Lower leg skin (tissue), 4 donors: ENCODE results near the gene LRRC39. TPM values are rescaled to one million over a fixed set of nuclear protein-coding genes. Genes with fewer than 3 reads are reported as not detected.

Source experiments
- DNase-seq, 2 donors: peaks; one replicate each; pipeline ENCODE4 v3.0.0-alpha.2; 2019; ENCODE audit warnings: low spot score in 2 of 2
- H3K4me3 ChIP-seq: fragments of 200-600 bp; sonication (generic); 2 replicates; pipeline ENCODE4 v1.5.1; 2017; ENCODE audit warnings: mild to moderate bottlenecking, low read depth; ENCODE audit not compliant: poor library complexity, severe bottlenecking
- POLR2A ChIP-seq, 2 donors: fragments of 450-650 bp; IDR thresholded peaks; one replicate each; pipeline ENCODE4 v1.6.1; 2016 to 2017; ENCODE audit warnings: antibody characterized with exemption in 2 of 2, mild to moderate bottlenecking in 1 of 2, moderate library complexity in 1 of 2
- WGBS, 2 donors: methylation state at CpG; one replicate each; pipeline ENCODE4 v1.1.5; 2018; 5-methylcytosine and 5-hydroxymethylcytosine counted together
- intact Hi-C: fragments of 100-400 bp; cut with DNase I; formaldehyde crosslinking; loops from one replicate; pipeline ENCODE4 v1.15.0; 2023; ENCODE audit warnings: low total_unique reads
- total RNA-seq, 4 donors: library from RNA; depleted of rRNA; stranded (reverse); fragments of >200 nt; gene quantifications; one replicate each; pipeline ENCODE4 v1.1.0, GENCODE V29; 2016
- TF ChIP-seq, protein P1 (sequence below), 3 donors: fragments of 450-650 bp; IDR thresholded peaks; one replicate each; pipeline ENCODE4 v1.5.1; 2016; ENCODE audit warnings: antibody characterized with exemption in 3 of 3, mild to moderate bottlenecking in 3 of 3, moderate library complexity in 2 of 3

The LRRC39 gene
- total RNA-seq, 4 donors from 2014 or later = 1.2 to 1.6 (median 1.2) TPM; not detected in 1

DNA sequence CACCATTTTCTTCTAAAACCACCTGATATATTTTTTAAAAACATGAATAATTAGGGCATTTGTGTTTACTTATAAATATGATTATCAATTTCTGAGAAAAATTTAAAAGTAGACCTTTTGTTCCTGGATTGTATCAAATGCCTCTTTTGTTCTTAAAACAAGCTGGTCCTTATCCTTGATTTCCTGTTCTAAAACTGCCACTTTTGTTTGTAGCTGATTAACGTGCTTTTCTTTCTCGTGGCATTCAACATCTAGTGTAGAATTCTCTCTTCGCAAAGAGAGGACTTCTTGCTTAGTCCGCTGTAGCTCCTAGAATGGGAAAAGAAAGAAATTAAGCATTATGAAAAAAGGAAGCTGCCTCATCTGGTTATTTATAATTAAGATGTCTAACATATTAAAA, 70.4 kb downstream of the LRRC39 start:
- intact Hi-C loops = no loop called here
- H3K4me3 ChIP-seq = no peak overlapping the region
- TF ChIP-seq, protein P1, sequence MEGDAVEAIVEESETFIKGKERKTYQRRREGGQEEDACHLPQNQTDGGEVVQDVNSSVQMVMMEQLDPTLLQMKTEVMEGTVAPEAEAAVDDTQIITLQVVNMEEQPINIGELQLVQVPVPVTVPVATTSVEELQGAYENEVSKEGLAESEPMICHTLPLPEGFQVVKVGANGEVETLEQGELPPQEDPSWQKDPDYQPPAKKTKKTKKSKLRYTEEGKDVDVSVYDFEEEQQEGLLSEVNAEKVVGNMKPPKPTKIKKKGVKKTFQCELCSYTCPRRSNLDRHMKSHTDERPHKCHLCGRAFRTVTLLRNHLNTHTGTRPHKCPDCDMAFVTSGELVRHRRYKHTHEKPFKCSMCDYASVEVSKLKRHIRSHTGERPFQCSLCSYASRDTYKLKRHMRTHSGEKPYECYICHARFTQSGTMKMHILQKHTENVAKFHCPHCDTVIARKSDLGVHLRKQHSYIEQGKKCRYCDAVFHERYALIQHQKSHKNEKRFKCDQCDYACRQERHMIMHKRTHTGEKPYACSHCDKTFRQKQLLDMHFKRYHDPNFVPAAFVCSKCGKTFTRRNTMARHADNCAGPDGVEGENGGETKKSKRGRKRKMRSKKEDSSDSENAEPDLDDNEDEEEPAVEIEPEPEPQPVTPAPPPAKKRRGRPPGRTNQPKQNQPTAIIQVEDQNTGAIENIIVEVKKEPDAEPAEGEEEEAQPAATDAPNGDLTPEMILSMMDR (IDR thresholded peaks at IDR 0.05) = no peak
- TF ChIP-seq POLR2A (IDR thresholded peaks at IDR 0.05) = no peak
- DNase-seq = no peak
- 90 to 92% methylated on average over 4 of the region's 4 CpGs for WGBS, 2 donors

DNA sequence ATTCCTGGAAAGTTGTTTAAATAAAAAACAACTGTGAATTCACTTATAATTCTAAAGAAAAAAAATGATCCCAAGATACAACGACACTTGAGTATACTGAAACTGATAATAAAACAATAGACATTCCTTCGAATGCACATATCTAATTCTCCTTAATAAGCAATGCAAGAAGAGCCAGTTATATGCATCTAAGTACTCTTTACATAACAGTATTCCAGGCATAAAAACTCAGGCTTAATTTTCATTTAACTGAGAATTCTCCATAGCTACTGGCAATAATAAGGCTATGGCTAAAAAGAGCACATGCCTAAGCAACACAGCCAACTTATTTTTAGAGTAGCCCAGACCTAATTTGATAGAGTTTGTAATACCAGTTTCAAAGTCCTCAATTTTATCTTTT, 76.5 kb downstream of the LRRC39 start:
- no peak for DNase-seq
- WGBS, 2 donors = 95 to 96% methylated on average over 2 of the region's 2 CpGs
- H3K4me3 ChIP-seq = no peak overlapping the region
- intact Hi-C loops = no loop called here
- no peak for TF ChIP-seq POLR2A (IDR thresholded peaks at IDR 0.05)
- TF ChIP-seq, protein P1 (IDR thresholded peaks at IDR 0.05) = no peak

DNA sequence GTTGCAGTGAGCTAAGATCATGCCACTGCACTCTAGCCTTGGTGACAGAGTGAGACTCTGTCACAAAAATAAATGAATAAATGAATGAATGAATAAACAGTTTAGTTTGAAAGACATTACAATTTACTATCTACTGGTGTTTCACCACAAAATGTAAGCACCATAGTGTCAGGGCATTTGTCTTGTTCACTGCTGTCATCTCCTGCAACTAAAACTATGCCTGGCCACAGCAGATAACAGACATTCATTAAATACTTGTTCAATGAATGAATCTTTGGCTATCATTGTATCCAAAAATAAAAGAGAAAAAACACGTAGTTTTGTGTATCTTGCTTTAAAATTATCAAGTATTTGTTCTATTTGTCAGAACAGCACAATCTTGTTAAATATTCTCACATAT, 77.9 kb downstream of the LRRC39 start:
- intact Hi-C loops = no loop called here
- H3K4me3 ChIP-seq = no peak overlapping the region
- TF ChIP-seq POLR2A (IDR thresholded peaks at IDR 0.05) = no peak
- TF ChIP-seq, protein P1 (IDR thresholded peaks at IDR 0.05) = no peak
- no peak for DNase-seq
- 85 to 88% methylated on average over 1 of the region's 1 CpG for WGBS, 2 donors

Other genes starting within 250 kb of the LRRC39 start
- 10 to 100 TPM; 19.6 to 23.9 (median 22.4) TPM for gene SLC35A3, start 208.3 kb downstream of the LRRC39 start, total RNA-seq
- gene SASS6, start 45.3 kb downstream of the LRRC39 start, total RNA-seq = 1 to 10 TPM in 3 of 4 donors, under 1 TPM in 1; 0.84 to 2.7 (median 1.8) TPM
- gene TRMT13, start 45.1 kb downstream of the LRRC39 start, total RNA-seq = 10 to 100 TPM; 10.3 to 43.5 (median 13.4) TPM
- gene DBT, start 71.6 kb upstream of the LRRC39 start, total RNA-seq = 1 to 10 TPM; 6.4 to 9.9 (median 8.2) TPM
- 10 to 100 TPM; 13.0 to 26.6 (median 17.1) TPM for gene RTCA, start 88.0 kb upstream of the LRRC39 start, total RNA-seq
- gene CDC14A, start 174.2 kb upstream of the LRRC39 start, total RNA-seq = 10 to 100 TPM; 13.5 to 15.4 (median 14.4) TPM